ENCODE results near the gene ALPL. TPM values are rescaled to one million over a fixed set of nuclear protein-coding genes. Genes with fewer than 3 reads are reported as not detected.

ALPL gene
- total RNA-seq, 1 donor from 2014 or later, result 10.0 TPM

DNA sequence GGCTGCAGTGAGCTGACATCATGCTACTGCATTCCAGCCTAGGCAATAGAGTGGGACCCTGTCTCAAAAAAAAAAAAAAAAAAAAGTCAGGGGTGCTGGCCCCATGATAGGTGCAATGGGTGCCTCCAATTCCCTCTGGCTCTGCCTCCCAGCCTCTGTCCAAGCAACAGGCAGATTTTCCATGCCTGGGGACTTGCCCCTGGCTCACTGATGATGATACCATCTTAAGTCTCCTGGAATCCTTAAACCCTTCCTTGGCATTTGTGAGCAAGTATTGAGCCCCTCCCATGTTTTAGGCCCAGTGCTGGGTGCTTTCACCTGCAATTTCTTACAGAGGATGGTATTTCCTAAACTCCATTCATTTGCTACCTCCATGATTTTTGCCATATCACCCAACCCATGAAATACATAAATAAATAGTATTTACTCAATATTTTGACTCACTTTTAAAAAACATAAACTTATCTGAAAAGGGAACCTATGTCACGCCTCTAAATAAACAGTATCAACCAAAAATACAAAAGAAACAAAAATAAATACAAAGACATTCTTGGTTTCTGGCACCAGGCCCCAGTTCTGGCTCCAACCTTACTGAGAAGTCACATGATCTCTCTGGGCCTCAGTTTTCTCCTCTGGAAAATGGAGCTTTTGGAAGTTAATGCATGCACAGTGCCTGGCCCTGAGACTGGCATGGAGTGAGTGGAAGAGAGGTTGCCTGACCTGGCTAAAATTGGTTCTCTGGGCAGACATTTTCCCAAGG lies 1.5 kb upstream of the ALPL start:
- Mint-ChIP-seq H3K27ac (ENCODE audit: unreplicated experiment) (peak overlapping the region; percentile 14), H3K4me3 (ENCODE audit: unreplicated experiment) (no peak overlapping the region), H3K36me3 (ENCODE audit: unreplicated experiment) (no peaks in the 10 kb centered on the region), H3K27me3 (ENCODE audit: unreplicated experiment) (peaks cover 8% of the 10 kb centered on the region), H3K4me1 (ENCODE audit: low read depth, unreplicated experiment) (peaks cover 5% of the 10 kb centered on the region), H3K9me3 (ENCODE audit: unreplicated experiment) (peaks cover 5% of the 10 kb centered on the region)
- no peak for DNase-seq
- no peak for TF ChIP-seq CTCF (IDR thresholded peaks at IDR 0.05; ENCODE audit: partially characterized antibody, unreplicated experiment)

GRCh38 chr1:21508580-21509350 lies 458 bp upstream of the ALPL start:
- Mint-ChIP-seq H3K27me3 (ENCODE audit: unreplicated experiment) (peaks cover 8% of the 10 kb centered on the region), H3K4me3 (ENCODE audit: unreplicated experiment) (peak overlapping the region; percentile 91), H3K4me1 (ENCODE audit: low read depth, unreplicated experiment) (peaks cover 5% of the 10 kb centered on the region), H3K36me3 (ENCODE audit: unreplicated experiment) (no peaks in the 10 kb centered on the region), H3K9me3 (ENCODE audit: unreplicated experiment) (peaks cover 5% of the 10 kb centered on the region), H3K27ac (ENCODE audit: unreplicated experiment) (peak overlapping the region; percentile 71)
- peak; percentile 66 for TF ChIP-seq CTCF (IDR thresholded peaks at IDR 0.05; ENCODE audit: partially characterized antibody, unreplicated experiment)
- peak; percentile 89 for DNase-seq

DNA sequence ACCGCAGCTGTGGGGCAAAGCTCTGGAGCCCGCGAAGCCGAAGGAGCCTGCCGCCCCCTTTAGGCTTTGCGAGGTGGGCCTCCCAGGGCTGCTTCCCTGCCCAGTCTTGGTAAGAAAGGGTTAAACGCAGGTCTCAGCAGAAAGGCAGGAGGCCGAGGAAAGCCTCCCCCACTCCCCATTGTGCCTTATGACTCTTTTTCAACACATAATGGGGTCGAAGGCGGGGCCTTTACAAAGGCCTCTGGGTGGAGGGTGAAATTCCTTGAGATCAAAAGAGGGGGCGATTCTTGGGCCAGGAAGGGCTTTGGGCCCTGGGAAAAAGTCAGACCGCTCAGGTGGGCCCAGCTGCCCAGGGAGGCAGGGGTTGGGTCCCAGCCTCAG lies 880 bp downstream of the ALPL start:
- H3K27me3 Mint-ChIP-seq (ENCODE audit: unreplicated experiment), result peaks cover 8% of the 10 kb centered on the region
- no peak overlapping the region for H3K27ac Mint-ChIP-seq (ENCODE audit: unreplicated experiment)
- peaks cover 5% of the 10 kb centered on the region for H3K4me1 Mint-ChIP-seq (ENCODE audit: low read depth, unreplicated experiment)
- no peak overlapping the region for H3K4me3 Mint-ChIP-seq (ENCODE audit: unreplicated experiment)
- DNase-seq, result no peak
- no peak for TF ChIP-seq CTCF (IDR thresholded peaks at IDR 0.05; ENCODE audit: partially characterized antibody, unreplicated experiment)
- peaks cover 5% of the 10 kb centered on the region for H3K9me3 Mint-ChIP-seq (ENCODE audit: unreplicated experiment)
- no peaks in the 10 kb centered on the region for H3K36me3 Mint-ChIP-seq (ENCODE audit: unreplicated experiment)

DNA sequence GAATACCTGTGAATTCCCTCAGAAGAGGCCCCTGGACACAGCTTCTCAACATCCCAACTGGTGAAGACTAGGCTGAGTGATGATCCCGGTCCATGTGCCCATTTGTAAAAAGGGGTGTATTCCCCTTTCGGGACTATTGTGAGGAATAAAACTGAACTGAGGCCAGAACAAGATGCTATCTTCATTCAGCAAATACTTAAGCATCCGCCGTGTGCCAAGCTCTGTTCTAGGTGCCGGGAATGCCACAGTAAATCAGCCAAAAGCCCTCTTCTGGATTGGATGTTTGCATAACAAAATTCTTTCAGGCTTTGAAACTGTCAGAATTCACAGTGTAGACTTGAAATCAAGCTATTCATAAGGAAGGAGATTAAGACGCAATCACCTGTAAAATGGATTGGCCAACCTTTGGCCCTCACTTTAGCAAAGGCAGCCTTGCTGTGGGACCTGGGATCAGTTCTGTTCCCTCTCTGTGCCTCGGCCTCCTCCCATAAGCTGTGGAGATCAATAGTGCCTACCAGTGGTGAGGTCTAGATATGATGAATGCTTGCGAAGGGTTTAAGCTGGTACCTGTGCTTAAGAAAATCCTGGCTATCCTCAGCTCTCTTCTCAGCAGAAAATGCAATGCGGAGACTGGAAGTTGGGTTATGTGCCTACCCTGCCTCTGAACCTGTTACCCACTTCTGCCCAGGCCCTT lies 1.8 kb downstream of the ALPL start:
- Mint-ChIP-seq H3K27ac (ENCODE audit: unreplicated experiment) (no peak overlapping the region), H3K4me1 (ENCODE audit: low read depth, unreplicated experiment) (peaks cover 5% of the 10 kb centered on the region), H3K9me3 (ENCODE audit: unreplicated experiment) (peaks cover 5% of the 10 kb centered on the region), H3K36me3 (ENCODE audit: unreplicated experiment) (no peaks in the 10 kb centered on the region), H3K27me3 (ENCODE audit: unreplicated experiment) (peaks cover 8% of the 10 kb centered on the region), H3K4me3 (ENCODE audit: unreplicated experiment) (no peak overlapping the region)
- no peak for DNase-seq
- TF ChIP-seq CTCF (IDR thresholded peaks at IDR 0.05; ENCODE audit: partially characterized antibody, unreplicated experiment), result no peak
